H9 (cell line): ENCODE data around the gene SH3BP5L. TPM values are rescaled to one million over a fixed set of nuclear protein-coding genes. Genes with fewer than 3 reads are reported as not detected.
A peak's percentile ranks its signal among the peaks of the same experiment; 100 is the strongest.

Experiments
- DNase-seq: peaks from one replicate; pipeline ENCODE4 v3.0.0-alpha.2; 2017
- H2AFZ ChIP-seq: one replicate; pipeline ENCODE4 v1.6.1; 2013; ENCODE audit warnings: mild to moderate bottlenecking, low read length, control low read depth, moderate library complexity
- H2AK5ac ChIP-seq: 2 replicates; pipeline ENCODE4 v1.6.1; 2013; ENCODE audit warnings: low read length, control low read depth, mixed read lengths; ENCODE audit not compliant: insufficient read length
- H2BK120ac ChIP-seq: one replicate; pipeline ENCODE4 v1.6.1; 2013; ENCODE audit warnings: low read depth, mild to moderate bottlenecking, low read length, control low read depth, inconsistent platforms; ENCODE audit not compliant: poor library complexity, severe bottlenecking
- H2BK12ac ChIP-seq: 2 replicates; pipeline ENCODE4 v1.6.1; 2013; ENCODE audit warnings: low read length, control low read depth, mixed read lengths, low read depth; ENCODE audit not compliant: insufficient read length
- H2BK15ac ChIP-seq: 2 replicates; pipeline ENCODE4 v1.6.1; 2013; ENCODE audit warnings: low read depth, low read length, control low read depth
- H2BK20ac ChIP-seq: one replicate; pipeline ENCODE4 v1.6.1; 2013; ENCODE audit warnings: low read depth, mild to moderate bottlenecking, low read length, control low read depth, inconsistent platforms; ENCODE audit not compliant: poor library complexity, severe bottlenecking
- H2BK5ac ChIP-seq: 2 replicates; pipeline ENCODE4 v1.6.1; 2013; ENCODE audit warnings: low read length, control low read depth, mixed read lengths; ENCODE audit not compliant: insufficient read length
- H3K14ac ChIP-seq: 2 replicates; pipeline ENCODE4 v1.6.1; 2013; ENCODE audit warnings: low read length, control low read depth; ENCODE audit not compliant: insufficient read depth
- H3K18ac ChIP-seq: 2 replicates; pipeline ENCODE4 v1.6.1; 2013; ENCODE audit warnings: low read depth, mild to moderate bottlenecking, mixed read lengths, low read length, control low read depth; ENCODE audit not compliant: insufficient read length
- H3K23ac ChIP-seq: 2 replicates; pipeline ENCODE4 v1.6.1; 2013; ENCODE audit warnings: low read length, control low read depth, mixed read lengths, low read depth; ENCODE audit not compliant: insufficient read length
- H3K23me2 ChIP-seq: 2 replicates; pipeline ENCODE4 v1.6.1; 2013; ENCODE audit warnings: low read depth, mild to moderate bottlenecking, mixed read lengths, low read length, control low read depth; ENCODE audit not compliant: insufficient read length, poor library complexity, severe bottlenecking
- H3K27ac ChIP-seq: 2 replicates; pipeline ENCODE4 v1.5.1; 2013; ENCODE audit warnings: low read length, control low read depth, mixed read lengths, low read depth; ENCODE audit not compliant: insufficient read length
- H3K27me3 ChIP-seq: 2 replicates; pipeline ENCODE4 v1.6.1; 2013; ENCODE audit warnings: low read length, control low read depth, inconsistent platforms; ENCODE audit not compliant: insufficient read depth
- H3K4ac ChIP-seq: 2 replicates; pipeline ENCODE4 v1.6.1; 2013; ENCODE audit warnings: low read depth, mild to moderate bottlenecking, control low read depth, inconsistent platforms, low read length, moderate library complexity
- H3K4me1 ChIP-seq: 2 replicates; pipeline ENCODE4 v1.6.1; 2013; ENCODE audit warnings: low read length, control low read depth, inconsistent platforms; ENCODE audit not compliant: insufficient read depth
- H3K4me2 ChIP-seq: 2 replicates; pipeline ENCODE4 v1.6.1; 2013; ENCODE audit warnings: low read length, control low read depth, mixed read lengths; ENCODE audit not compliant: insufficient read length, insufficient read depth
- H3K56ac ChIP-seq: 2 replicates; pipeline ENCODE4 v1.6.1; 2013; ENCODE audit warnings: low read depth, mild to moderate bottlenecking, mixed read lengths, low read length, control low read depth; ENCODE audit not compliant: insufficient read length
- H3K79me1 ChIP-seq: 2 replicates; pipeline ENCODE4 v1.6.1; 2013; ENCODE audit warnings: low read depth, mild to moderate bottlenecking, moderate library complexity, low read length, control low read depth, inconsistent platforms; ENCODE audit not compliant: insufficient read depth, poor library complexity, severe bottlenecking
- H3K79me2 ChIP-seq: 2 replicates; pipeline ENCODE4 v1.6.1; 2013; ENCODE audit warnings: low read length, control low read depth, inconsistent platforms; ENCODE audit not compliant: insufficient read depth
- H3K9ac ChIP-seq: 2 replicates; pipeline ENCODE4 v1.6.1; 2013; ENCODE audit warnings: low read length, control low read depth, mixed read lengths; ENCODE audit not compliant: insufficient read length; ENCODE audit errors: extremely low read depth
- H3K9me3 ChIP-seq: one replicate; pipeline ENCODE4 v1.6.1; 2013; ENCODE audit warnings: low read depth, low read length, inconsistent platforms; ENCODE audit not compliant: control insufficient read depth
- H3T11ph ChIP-seq: one replicate; pipeline ENCODE4 v1.6.1; 2013; ENCODE audit warnings: mild to moderate bottlenecking, low read length, control low read depth, inconsistent platforms
- H4K20me1 ChIP-seq: one replicate; pipeline ENCODE4 v1.6.1; 2013; ENCODE audit not compliant: control insufficient read depth, insufficient read length, insufficient read depth
- H4K5ac ChIP-seq: 2 replicates; pipeline ENCODE4 v1.6.1; 2013; ENCODE audit warnings: low read depth, mild to moderate bottlenecking, mixed read lengths, low read length, control low read depth; ENCODE audit not compliant: insufficient read length
- H4K8ac ChIP-seq: replicated peaks from 2 replicates; pipeline ENCODE4 v1.6.1; 2013; ENCODE audit warnings: low read length, control low read depth, mixed read lengths, low read depth; ENCODE audit not compliant: insufficient read length
- H4K91ac ChIP-seq: 2 replicates; pipeline ENCODE4 v1.6.1; 2013; ENCODE audit warnings: low read depth, mild to moderate bottlenecking, moderate library complexity, mixed read lengths, low read length, control low read depth; ENCODE audit not compliant: insufficient read length
- H3K27ac Mint-ChIP-seq, 3 experiments: 2 replicates in 2 of 3; 3 replicates in 1 of 3; pipeline ENCODE4 v1.8.0; 2020 to 2021; ENCODE audit warnings: mixed read lengths in 3 of 3, mild to moderate bottlenecking in 1 of 3, moderate library complexity in 1 of 3
- H3K27me3 Mint-ChIP-seq: 2 replicates; pipeline ENCODE4 v1.8.0; 2021; ENCODE audit warnings: low read depth, mild to moderate bottlenecking, moderate library complexity, mixed read lengths
- H3K36me3 Mint-ChIP-seq, 3 experiments: 2 replicates in 2 of 3; 3 replicates in 1 of 3; pipeline ENCODE4 v1.8.0; 2020 to 2021; ENCODE audit warnings: low read depth in 3 of 3, mixed read lengths in 3 of 3; ENCODE audit not compliant: insufficient read depth in 1 of 3
- H3K4me1 Mint-ChIP-seq, 2 experiments: 2 replicates each; pipeline ENCODE4 v1.8.0; 2020; ENCODE audit warnings: mixed read lengths in 2 of 2
- H3K4me3 Mint-ChIP-seq, 2 experiments: 2 replicates in 1 of 2; 3 replicates in 1 of 2; pipeline ENCODE4 v1.8.0; 2020 to 2021; ENCODE audit warnings: mild to moderate bottlenecking in 2 of 2, mixed read lengths in 2 of 2, moderate library complexity in 1 of 2
- H3K9me3 Mint-ChIP-seq, 2 experiments: 2 replicates in 1 of 2; 3 replicates in 1 of 2; pipeline ENCODE4 v1.8.0; 2020; ENCODE audit warnings: mild to moderate bottlenecking in 2 of 2, mixed read lengths in 2 of 2, moderate library complexity in 1 of 2
- WGBS: extraction: QIAGEN DNeasy Blood & Tissue Kit; methylation state at CpG from one replicate; pipeline ENCODE4 v1.1.7; 2013; ENCODE audit warnings: missing lambda C conversion rate, low lambda C conversion rate, mixed read lengths; ENCODE audit not compliant: insufficient read length; ENCODE audit errors: extremely low coverage; 5-methylcytosine and 5-hydroxymethylcytosine counted together
- total RNA-seq: library from RNA; stranded (reverse); gene quantifications from 2 replicates; pipeline ENCODE4 v1.2.1, GENCODE V29; 2021
- TF ChIP-seq, protein P1 (sequence below): fragments of 200-600 bp; sonication (generic); conservative IDR thresholded peaks from 3 replicates; pipeline ENCODE4 v1.8.0; 2021; ENCODE audit warnings: antibody characterized with exemption, mild to moderate bottlenecking

The SH3BP5L gene
- total RNA-seq, 1 experiment from 2014 or later, result 27.6 TPM

DNA sequence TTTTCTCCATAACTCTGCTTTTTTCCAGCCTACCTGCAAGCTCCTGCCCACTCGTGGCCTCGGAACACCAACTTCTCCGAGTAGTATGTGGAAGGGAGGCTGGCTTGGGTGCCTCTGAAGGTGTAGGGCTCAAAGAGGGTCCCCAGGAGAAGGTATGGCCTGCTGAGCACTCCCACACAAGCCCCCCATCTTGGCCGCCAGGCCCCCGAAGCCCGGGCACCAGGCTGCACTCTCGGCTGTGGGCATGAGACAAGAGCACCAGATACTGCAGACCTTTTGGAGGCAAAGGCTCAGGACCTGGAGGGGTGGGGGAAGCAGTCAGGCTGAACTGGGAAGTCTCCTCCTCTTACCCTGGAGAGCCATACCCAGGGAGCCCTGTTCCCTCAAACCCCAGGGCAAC, 31.5 kb upstream of the SH3BP5L start:
- Histone ChIP-seq H2AK5ac (no peak overlapping the region), H3T11ph (no peak overlapping the region), H2BK15ac (no peak overlapping the region), H2BK12ac (no peak overlapping the region), H3K23me2 (peaks cover 15% of the 10 kb centered on the region), H3K4me2 (peak overlapping the region; percentile 55), H2BK5ac (no peak overlapping the region), H2BK120ac (no peak overlapping the region), H3K14ac (no peak overlapping the region), H4K5ac (no peak overlapping the region), H4K8ac (no peak overlapping the region), H3K79me2 (no peaks in the 10 kb centered on the region), H3K4me1 (no peaks in the 10 kb centered on the region), H3K27ac (no peak overlapping the region), H3K9me3 (no peaks in the 10 kb centered on the region), H3K9ac (peak overlapping the region; percentile 23), H4K20me1 (no peaks in the 10 kb centered on the region), H3K18ac (no peak overlapping the region), H3K4ac (no peak overlapping the region), H3K79me1 (no peaks in the 10 kb centered on the region), H3K27me3 (no peaks in the 10 kb centered on the region; the same call in 1 of the 2 replicates), H3K56ac (no peak overlapping the region), H2BK20ac (no peak overlapping the region), H2AFZ (no peak overlapping the region), H3K23ac (no peak overlapping the region), H4K91ac (no peak overlapping the region)
- TF ChIP-seq, protein P1, sequence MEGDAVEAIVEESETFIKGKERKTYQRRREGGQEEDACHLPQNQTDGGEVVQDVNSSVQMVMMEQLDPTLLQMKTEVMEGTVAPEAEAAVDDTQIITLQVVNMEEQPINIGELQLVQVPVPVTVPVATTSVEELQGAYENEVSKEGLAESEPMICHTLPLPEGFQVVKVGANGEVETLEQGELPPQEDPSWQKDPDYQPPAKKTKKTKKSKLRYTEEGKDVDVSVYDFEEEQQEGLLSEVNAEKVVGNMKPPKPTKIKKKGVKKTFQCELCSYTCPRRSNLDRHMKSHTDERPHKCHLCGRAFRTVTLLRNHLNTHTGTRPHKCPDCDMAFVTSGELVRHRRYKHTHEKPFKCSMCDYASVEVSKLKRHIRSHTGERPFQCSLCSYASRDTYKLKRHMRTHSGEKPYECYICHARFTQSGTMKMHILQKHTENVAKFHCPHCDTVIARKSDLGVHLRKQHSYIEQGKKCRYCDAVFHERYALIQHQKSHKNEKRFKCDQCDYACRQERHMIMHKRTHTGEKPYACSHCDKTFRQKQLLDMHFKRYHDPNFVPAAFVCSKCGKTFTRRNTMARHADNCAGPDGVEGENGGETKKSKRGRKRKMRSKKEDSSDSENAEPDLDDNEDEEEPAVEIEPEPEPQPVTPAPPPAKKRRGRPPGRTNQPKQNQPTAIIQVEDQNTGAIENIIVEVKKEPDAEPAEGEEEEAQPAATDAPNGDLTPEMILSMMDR, result no peak
- Mint-ChIP-seq H3K36me3 (peaks cover 0 to 30% (median 26%) of the 10 kb centered on the region in 3 experiments; a peak in 5 of 7 replicates), H3K27me3 (peaks cover 23% of the 10 kb centered on the region), H3K4me3 (peak overlapping the region; percentile 87 to 92), H3K4me1 (peaks cover 10 to 14% of the 10 kb centered on the region in 2 experiments), H3K9me3 (peaks cover 0 to 2% of the 10 kb centered on the region in 2 experiments; a peak in 2 of 5 replicates), H3K27ac (no peak overlapping the region; a peak in 1 of 7 replicates)
- no peak for DNase-seq
- WGBS, result no CpG with 5 or more reads among the region's 7 CpGs
